Ishikawa (cell line): ENCODE measurements around the gene CCM2.

Experiments used
- CEBPB ChIP-seq: IDR thresholded peaks from 2 replicates; pipeline ENCODE4 v1.6.1; 2012
- CREB1 ChIP-seq: IDR thresholded peaks from 2 replicates; pipeline ENCODE4 v1.6.1; 2012; ENCODE audit warnings: low read depth
- EP300 ChIP-seq: IDR thresholded peaks from 2 replicates; pipeline ENCODE4 v1.6.1; 2012; ENCODE audit warnings: borderline replicate concordance
- MAX ChIP-seq: IDR thresholded peaks from 2 replicates; pipeline ENCODE4 v1.6.1; 2012
- NFIC ChIP-seq: IDR thresholded peaks from 2 replicates; pipeline ENCODE4 v1.6.1; 2012
- RAD21 ChIP-seq: IDR thresholded peaks from 2 replicates; pipeline ENCODE4 v1.6.1; 2012; ENCODE audit warnings: low read depth
- TAF1 ChIP-seq: IDR thresholded peaks from 2 replicates; pipeline ENCODE4 v1.6.1; 2012; ENCODE audit warnings: low read depth, mild to moderate bottlenecking
- TEAD4 ChIP-seq: IDR thresholded peaks from 2 replicates; pipeline ENCODE4 v1.6.1; 2012
- YY1 ChIP-seq: IDR thresholded peaks from 2 replicates; pipeline ENCODE4 v1.6.1; 2012; ENCODE audit warnings: low read depth

GRCh38 chr7:45021604-45022296 lies 21.7 kb downstream of the CCM2 start:
- no peak for TF ChIP-seq NFIC
- no peak for TF ChIP-seq RAD21
- no peak for TF ChIP-seq MAX
- TF ChIP-seq EP300 = no peak
- TF ChIP-seq CEBPB = no peak
- TF ChIP-seq YY1 = no peak
- no peak for TF ChIP-seq TEAD4
- no peak for TF ChIP-seq TAF1
- no peak for TF ChIP-seq CREB1
